GM04503 (cell line): ENCODE data around the gene ZBTB25.
A peak's percentile ranks its signal among the peaks of the same experiment; 100 is the strongest.

Source experiments
- DNase-seq: peaks from one replicate; pipeline ENCODE4 v3.0.0-alpha.2; 2012; ENCODE audit warnings: low read depth

Gene ZBTB25

DNA sequence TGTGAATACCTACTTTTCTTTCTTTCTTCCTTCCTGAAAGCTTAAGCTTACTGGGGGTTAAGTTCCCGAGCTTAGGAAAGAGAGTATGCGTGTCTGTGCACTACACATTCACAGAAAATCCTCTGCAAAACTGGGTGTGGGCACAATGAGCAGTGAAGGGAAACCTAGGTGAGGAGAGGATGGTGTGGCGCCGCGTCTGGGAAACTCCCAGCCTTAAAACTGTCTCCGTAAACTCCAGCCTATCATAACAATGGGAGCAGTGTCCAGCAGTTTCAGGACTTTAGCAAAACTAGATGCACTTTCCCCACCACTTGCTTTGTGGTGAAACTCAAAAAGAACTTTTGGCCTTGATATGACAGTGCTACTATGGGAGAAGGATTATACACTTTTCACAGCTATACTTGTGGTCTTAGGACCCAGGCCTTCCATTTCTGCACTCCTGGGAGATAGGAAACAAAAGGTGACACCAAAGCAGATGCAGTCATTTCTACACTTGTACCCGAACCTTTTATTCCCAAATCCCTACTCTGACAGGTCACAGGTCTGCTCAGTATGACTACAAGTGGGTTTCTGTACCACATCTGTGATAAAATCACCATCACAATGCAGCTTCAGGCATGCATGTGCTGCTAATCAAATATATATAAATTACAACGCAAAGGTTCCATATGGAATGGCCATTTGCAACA, 27.9 kb downstream of the ZBTB25 start:
- no peak for DNase-seq

DNA sequence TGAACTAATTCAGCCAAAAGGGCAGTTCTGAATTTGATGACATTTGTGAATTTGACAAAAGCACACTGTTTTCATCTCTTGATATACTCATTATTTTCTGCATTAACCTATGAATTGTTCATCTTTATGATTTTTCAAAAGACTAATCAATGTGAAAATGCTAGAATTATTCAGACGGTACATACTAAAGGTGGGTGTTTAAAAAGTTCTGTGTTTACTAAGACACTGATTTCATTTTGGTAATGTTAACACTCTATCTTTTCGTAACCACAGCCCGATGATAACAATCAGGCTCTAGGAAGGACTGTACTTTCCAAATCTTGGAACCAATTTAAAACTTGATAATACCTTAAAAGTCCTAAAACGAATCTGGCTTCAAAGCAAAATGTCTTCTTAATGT, 28.9 kb downstream of the ZBTB25 start:
- DNase-seq, result no peak

DNA sequence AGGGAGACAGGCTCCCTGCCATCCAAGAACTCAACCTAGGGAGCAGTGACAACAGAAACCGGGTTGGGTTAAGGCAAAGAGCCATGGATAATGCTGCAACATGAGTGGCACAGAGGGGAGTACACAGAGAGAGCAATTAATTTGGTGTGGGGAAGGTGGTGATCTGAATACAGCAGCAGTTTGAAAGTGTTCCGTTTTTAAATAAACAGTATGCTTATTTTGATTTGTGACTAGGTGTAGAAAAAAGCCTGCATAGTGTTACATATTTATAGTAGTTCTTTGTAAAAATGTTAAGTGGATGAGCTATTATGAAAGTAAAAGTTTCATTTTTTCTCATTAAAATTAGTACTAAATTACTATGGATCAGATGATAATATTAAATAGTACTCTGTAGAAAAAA, 29.6 kb downstream of the ZBTB25 start:
- DNase-seq, result no peak

DNA sequence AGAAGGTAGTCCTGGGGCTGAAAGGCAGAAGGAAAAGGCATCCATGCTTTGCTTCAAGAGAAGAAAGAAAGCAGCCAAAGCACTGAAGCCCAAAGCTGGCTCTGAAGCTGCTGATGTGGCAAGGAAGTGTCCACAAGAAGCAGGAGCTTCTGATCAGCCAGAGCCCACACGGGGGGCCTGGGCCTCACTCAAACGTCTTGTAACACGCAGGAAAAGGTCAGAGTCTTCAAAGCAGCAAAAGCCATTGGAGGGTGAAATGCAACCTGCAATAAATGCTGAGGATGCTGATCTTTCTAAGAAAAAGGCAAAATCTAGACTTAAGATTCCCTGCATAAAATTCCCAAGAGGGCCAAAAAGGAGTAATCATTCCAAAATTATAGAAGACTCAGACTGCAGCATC, 35.2 kb downstream of the ZBTB25 start:
- DNase-seq, result no peak

DNA sequence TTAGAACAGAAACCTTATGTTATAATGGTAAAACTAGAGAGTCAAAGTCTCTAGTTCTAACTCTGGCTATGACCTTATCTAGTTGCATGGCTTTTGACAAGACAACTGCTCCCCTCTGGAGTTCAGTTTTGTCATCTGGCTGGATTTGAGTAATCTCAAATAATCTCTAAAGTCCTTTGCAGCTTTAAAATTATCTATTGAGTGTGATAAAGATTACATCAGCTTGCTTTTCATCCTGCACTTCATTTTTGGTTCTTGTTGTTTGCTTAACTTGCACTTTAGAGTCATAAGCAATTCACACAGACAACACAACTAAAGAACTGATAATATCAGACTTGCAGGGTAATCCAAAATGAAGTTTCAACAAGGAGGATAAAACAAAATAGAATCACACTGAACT, 36.1 kb downstream of the ZBTB25 start:
- no peak for DNase-seq

DNA sequence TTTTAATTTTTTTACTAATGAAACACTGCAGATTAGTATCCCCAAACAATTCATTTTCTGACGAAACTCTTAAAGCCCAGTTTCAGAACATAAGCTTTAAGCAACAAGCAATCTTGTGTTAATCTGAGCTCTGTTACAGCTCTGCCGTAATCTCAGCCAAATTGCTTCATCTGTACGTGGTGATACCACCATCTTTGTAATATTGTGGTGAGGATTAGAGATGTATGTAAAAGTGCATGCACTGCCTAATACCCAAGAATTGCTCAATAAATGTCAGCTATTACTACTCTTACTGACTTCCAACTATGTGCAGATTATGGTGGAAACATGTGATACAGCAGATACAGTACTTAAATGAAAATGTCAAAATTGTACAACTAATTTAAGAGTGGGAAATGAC, 36.5 kb downstream of the ZBTB25 start:
- no peak for DNase-seq

DNA sequence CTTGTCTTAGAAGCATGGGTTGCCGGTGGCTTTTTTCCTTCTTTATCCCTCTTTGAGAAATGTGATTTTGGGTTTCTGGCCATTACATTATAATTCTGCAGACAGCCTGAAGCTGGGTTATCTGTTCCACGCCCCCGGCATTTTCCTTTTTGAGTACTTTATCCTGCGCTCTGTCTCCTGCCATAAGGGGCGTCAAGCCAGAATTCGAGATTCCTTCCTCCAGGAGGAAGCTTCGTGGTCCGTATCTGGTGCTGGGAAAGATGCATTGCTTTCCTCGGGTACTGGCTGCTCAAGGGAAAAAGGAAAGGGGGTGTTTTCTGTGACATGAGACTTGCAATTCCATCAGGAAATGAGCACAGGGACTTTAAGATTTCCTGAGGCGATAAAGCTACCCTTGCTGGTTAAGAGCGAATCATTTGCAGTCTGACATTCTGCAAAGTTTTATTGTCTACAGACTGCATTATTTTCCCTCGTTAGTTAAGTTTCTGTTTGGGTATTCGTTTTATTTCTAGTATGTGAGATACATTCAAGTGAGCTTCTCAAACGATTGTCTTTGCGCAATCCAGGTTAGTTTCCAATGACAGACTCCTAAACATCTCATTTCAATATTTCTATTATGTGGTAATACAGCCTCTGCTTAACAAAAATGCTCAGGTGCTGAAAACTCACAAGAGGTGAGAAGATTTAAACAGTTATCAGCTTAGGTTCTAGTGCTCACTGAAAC, 37.6 kb downstream of the ZBTB25 start:
- peak; percentile 10 for DNase-seq

DNA sequence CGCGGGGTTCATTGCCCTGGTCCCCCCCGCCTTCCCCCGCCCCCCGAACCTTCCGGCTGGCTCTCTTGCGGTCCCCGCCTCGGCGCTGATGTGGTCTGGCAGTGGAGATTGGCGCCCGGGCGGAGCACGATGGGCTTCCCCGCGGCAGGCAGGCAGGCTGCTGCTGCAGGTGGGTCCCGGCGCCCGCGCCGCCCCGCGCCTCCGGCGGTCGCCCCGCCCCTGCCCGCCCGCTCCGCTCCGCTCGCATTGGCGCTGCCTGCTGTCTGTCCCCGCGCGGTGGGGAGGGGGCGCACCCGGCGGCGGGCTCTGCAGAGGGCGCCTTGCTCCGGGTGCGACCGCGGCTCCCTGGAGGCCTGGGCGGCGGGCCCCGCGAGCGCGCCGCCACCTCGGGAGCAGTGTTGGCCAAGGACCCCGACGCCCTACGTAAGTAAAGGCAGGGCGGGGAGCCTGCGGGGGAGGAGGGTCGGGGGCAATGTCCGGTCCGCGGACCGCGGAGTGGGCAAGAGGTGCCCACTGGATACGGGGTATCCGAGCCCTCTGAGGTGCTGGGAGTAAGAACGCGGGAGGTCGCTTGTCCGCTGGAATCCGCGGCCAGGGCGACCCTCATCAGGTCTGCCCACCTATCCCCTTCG, 38.3 kb downstream of the ZBTB25 start, which contains the start of gene AKAP5:
TSS of gene AKAP5 (plus strand) at position 309 of the 632 bp plus-strand sequence. CDS start 2,896 bp downstream, outside the sequence.
- no peak for DNase-seq

DNA sequence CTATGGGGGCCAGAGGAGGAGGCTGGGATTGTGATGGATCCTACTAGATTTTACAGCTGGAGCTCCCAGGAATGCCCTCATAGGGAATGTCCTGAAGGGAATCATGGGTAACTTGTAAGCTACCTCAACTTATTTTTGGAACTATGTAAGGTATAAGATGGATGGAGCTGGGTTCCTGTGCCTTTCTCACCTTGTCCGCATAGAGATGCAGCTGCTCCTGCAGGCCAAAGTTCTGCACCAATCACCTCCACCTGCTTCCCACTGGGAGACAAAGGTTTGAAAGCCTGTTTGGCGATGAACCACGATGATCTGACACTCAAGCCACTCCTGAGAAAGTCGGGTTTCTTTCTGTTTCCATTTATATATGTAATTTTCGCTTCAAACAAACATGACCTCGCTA, 39.0 kb downstream of the ZBTB25 start:
- no peak for DNase-seq

DNA sequence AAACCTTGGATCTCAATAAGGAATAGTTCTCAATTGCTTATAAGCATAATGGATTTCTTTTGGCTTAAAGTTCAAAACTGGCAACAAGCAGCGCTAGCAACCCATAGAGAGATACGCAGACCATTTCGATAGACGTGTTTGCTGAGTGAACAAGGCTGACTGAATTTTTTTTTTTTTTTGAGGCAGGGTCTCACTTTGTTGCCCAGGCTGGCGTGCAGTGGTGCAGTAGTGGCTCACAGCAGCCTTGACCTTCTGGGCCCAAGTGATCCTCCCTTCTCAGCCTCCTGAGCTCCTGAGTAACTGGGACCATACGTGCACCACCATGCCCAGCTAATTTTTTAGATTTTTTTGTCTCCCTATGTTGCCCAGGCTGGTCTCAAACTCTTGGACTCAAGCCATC, 39.8 kb downstream of the ZBTB25 start:
- no peak for DNase-seq

DNA sequence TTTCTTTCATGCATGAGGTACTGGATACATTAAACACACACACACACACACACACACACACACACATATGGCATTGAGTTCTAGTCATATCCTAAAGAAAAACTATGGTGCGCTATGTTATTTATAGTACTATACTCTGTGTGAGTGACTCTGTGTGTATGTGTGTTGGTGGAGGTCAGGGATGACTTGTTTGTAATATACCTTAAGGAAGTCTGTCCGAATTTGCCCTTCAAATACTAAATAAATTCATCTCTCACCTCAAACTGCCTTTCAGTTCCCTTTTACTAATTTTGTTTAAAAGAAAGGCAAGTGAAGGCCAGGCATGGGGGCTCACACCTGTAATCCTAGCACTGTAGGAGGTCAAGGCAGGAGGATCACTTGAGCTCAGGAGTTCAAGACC, 40.4 kb downstream of the ZBTB25 start:
- DNase-seq, result no peak

DNA sequence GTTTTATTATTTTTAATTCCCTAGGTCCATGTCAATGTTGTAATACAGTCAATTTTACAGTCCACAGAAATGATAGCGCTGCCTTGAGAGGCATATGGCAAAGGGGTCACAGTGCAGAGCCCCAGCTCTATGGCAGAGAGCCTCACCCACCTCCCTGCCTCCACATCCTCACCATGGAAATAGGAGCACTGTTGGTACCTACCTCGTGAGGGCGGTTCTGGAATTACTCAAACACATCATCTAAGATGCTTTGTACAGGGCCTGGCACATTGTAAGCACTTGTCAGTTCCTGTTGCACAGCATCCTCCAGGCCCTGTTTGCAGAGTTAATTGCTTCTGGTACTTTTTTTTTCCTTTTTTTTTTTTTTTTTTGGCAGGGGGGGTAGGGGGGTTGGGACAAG, 42.4 kb downstream of the ZBTB25 start:
- DNase-seq, result no peak

DNA sequence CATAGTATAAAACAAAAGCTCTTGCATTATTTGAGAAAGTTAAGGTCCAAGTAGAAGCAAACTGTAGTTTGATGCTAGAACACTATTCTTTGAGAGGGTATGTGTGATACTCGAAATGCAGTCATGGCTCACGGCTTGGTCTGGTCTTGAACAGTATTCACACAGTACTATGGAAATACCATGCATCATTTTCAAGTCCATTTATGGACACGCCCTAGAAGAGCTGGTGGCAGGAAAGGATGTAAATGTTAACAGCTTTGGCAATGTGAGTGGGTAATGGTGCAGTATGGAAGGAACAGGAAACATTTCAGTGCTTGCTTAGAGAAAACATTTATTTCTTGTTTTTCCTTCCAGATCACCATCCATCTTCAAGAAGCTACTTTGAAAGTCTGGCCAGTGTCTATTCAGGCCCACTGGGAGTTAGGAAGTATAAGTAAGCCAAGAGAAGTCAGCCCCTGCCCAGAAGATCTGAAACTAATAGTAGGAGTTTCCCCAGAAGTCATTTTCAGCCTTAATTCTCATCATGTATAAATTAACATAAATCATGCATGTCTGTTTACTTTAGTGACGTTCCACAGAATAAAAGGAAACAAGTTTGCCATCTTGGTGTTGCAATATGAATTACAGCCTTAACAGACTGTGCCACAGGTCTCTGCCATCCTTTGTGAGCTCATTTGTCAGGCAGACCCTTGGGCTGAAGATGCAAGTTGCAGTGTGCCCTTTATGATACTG, 44.1 kb downstream of the ZBTB25 start:
- no peak for DNase-seq

DNA sequence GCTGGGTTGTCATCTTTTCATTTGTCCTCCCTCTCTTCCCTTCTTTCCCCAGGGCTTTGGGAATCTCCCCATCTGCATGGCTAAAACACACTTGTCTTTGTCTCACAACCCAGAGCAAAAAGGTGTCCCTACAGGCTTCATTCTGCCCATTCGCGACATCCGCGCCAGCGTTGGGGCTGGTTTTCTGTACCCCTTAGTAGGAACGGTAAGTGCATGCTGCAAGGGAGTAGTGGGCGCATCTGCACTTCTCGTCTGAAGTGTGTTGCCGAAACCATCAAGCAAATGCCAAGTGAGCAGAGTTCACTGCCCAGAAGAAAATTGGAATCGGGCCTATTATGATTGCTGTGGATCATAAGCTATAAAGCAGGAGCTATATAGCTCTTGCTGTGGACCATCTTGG, 49.0 kb downstream of the ZBTB25 start:
- no peak for DNase-seq

DNA sequence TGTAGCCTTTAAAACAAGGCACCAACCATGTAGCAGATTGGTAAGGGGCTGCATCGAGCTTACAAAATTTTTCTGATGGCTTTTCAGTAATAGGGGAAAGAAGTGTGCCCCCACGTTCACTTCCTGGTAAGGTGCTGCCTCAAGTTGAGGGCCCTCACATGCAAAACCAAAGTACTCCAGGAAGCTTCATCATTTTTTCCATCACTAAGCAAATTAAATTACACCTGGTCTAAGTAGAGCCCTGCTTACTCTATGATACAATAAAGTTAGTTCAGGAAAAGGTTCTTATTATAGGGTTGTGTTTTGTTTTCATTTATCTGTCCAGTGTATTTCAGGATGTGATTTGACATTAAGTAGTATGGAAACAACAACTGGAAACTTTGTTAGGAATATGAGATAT, 53.4 kb downstream of the ZBTB25 start:
- DNase-seq, result no peak

DNA sequence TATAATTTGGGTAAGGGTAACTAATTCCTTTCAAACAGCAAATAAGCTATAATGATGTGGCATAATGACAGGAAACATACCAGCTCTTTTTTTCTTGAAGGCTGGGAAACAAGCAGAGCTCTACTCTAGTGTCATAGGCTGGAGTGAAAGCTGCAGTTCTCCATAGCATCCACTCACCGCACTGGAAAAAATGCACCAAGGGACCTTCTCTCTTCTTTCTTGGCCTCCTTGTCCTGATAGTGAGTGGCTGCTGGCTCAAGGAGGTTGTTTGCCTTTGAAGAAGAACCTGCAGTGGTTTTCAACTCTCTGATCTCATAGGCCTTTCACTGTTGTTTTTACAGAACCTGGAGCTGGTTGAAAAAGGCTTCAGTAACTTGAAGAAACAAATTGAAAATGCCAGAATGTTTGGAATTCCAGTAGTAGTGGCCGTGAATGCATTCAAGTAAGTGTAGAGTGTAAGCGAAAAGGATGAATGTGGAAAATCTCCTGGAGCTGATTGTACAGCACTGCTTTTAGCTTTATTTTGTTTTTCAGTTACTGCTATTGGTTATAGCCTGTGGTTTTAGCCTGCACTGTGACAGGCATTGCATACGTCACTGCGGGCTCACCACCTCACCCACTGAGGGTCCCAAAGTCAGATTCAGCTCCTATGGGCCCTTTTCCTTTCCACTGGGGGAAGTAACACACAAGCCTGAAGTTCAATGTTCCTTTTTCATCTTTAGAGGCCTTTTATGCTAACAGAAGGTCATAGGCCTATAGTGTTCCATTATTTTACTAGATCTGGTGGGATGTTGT, 55.6 kb downstream of the ZBTB25 start:
- no peak for DNase-seq

DNA sequence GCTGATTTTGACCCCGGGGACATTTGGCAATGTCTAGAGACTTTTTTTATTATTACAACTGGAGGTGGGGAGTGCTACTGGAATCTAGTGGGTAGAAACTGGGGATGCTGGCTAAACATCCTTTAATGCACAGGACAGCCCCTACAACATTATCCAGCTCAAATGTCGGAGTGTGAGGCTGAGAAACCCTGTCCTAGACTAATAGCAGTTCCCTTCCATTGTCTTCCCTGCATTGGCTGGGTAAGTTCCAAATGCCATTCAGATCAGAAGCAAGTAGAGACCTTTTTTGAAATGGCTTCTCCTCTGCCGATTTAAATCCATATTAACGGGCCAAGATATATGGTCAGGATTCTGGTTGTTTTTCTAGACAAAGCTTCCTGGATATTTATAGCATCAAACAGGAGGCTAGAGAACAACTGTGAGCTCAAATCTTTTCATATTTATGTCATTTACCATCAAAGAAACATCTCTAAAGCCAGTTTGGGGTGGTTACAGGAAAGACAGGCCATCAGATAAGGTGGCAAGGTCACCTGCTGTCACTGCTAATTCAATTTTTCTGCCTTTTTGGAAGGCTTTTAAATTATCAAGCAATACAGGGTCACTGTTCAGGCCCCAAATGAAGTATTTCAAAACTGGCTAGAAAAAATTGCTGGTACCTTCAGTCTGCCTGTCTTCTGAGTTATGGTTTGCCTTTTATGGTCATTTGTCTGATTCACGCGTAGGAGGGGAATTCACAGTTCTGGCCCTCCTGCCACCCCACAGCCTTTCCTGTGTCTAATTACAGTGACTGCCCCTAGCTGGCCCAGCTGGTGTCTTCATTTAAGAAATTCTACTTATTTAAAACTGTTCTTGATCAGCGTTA, 58.4 kb downstream of the ZBTB25 start:
- no peak for DNase-seq

DNA sequence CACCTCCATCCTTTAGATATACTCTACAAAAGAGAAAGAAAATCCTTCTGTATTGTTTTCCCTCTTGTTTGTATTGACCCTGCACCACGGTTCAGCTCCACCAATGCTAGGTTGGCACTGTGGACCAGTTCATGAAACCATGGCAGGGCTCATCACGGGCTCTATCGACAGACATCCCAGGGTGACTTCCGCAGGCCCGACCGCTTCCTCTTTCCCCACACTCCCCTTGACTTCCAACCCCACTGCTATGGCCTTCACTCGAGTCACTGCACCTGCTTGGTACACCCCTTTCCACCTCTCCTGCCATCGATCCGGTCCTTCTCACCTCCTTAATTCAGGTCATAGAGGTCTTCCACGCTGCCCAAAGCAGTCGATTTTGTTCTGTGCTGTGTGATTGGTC, 59.5 kb downstream of the ZBTB25 start:
- no peak for DNase-seq

DNA sequence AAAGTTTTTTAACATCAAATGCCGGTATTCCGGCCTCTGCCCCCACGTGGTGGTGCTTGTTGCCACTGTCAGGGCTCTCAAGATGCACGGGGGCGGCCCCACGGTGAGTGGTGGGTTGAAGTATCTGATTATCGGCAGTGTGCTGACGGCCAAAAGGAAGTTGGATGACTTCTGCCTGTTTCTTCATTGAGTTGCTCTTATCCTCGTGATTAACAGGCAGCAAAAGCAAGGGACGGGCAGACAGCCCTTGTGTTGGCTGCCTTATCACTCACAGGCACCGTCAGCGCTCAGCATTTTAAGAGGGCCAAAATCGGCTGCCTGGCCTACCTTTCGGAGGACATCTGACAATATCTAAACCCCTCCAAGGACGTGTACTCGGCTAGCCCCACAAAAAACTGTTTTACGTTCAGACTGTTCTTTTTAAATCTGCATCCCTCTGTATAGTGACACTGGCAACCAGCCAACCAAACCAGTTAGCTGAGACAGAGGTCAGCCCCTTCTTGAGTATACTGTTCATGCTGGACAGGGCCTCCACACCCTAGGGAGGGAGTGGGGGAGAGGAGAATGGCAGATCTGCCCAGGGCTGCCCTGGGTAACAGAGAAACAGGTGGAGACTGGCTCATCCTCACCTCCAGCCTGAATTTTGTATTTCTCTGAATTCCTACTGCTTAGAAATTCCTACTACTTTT, 61.2 kb downstream of the ZBTB25 start:
- DNase-seq, result no peak

DNA sequence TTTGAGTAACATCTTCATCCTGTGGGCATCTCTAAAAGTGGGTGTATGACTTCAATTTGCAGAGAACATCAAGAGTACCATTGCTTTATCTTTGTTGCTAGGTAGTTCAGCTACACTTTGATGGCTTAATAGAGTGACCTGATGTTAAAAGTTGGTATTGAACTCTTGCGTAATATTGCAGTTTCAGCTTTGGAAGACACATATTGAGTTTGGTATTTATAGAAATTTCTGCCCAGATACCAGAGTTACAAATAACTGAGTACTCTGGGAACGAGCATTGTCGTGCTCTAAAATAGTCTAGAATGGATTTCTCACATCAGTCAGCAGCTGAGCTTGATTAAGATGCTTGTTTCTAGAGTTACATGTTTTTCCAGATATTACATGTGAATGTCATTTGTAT, 63.1 kb downstream of the ZBTB25 start:
- peak; percentile 58 for DNase-seq
